IMR-90 (cell line): ENCODE measurements around the gene CHCHD2. TPM values are rescaled to one million over a fixed set of nuclear protein-coding genes. Genes with fewer than 3 reads are reported as not detected.

Experiments used
- ATAC-seq: fragments of 200-7000 bp; cut with Tn5 transposase; 2 replicates; pipeline ENCODE4 v1.9.1; 2020; ENCODE audit warnings: low read depth, mild to moderate bottlenecking, moderate library complexity
- BruUV-seq: library from RNA; stranded (reverse); fragments of 400-500 nt; replicated peaks from 2 replicates; lab custom pipeline; 2021; lab: Mats Ljungman, UMichigan
- CTCF ChIA-PET: fragments of 300-600 bp; formaldehyde crosslinking; extraction: SDS; loops from one replicate; lab custom pipeline; 2021; ENCODE audit warnings: antibody characterized with exemption; lab: Yijun Ruan, JAX
- POLR2A ChIA-PET: fragments of 300-600 bp; sonication (Branson Sonifier 250); formaldehyde crosslinking; loops from one replicate; lab custom pipeline; 2022; ENCODE audit warnings: antibody characterized with exemption; ENCODE audit not compliant: unreplicated experiment; lab: Charles Lee
- DNase-seq: peaks from one replicate; pipeline ENCODE4 v3.0.0; 2013
- H2AFZ ChIP-seq: replicated peaks from 2 replicates; pipeline ENCODE3; 2013; ENCODE audit warnings: low read length, mild to moderate bottlenecking; ENCODE audit not compliant: poor library complexity
- H2AK5ac ChIP-seq: 2 replicates; pipeline ENCODE4 v1.6.1; 2013; ENCODE audit warnings: low read depth, low read length, inconsistent platforms
- H2AK9ac ChIP-seq: replicated peaks from 2 replicates; pipeline ENCODE3; 2013; ENCODE audit warnings: mild to moderate bottlenecking, low read depth, low read length, moderate library complexity; ENCODE audit not compliant: poor library complexity
- H2BK120ac ChIP-seq: 2 replicates; pipeline ENCODE4 v1.6.1; 2013; ENCODE audit warnings: low read depth, low read length, inconsistent platforms
- H2BK15ac ChIP-seq: 3 replicates; pipeline ENCODE4 v1.6.1; 2013; ENCODE audit warnings: low read depth, low read length, inconsistent platforms
- H2BK20ac ChIP-seq: 2 replicates; pipeline ENCODE4 v1.6.1; 2013; ENCODE audit warnings: low read depth, mild to moderate bottlenecking, inconsistent platforms, low read length, moderate library complexity
- H2BK5ac ChIP-seq: 2 replicates; pipeline ENCODE4 v1.6.1; 2013; ENCODE audit warnings: mild to moderate bottlenecking, low read depth, low read length, inconsistent platforms; ENCODE audit not compliant: poor library complexity, severe bottlenecking
- H3K14ac ChIP-seq: replicated peaks from 2 replicates; pipeline ENCODE4 v1.6.1; 2013; ENCODE audit warnings: low read depth, low read length, inconsistent platforms
- H3K18ac ChIP-seq: 2 replicates; pipeline ENCODE4 v1.6.1; 2013; ENCODE audit warnings: low read depth, low read length, control low read depth
- H3K23ac ChIP-seq: 2 replicates; pipeline ENCODE4 v1.6.1; 2013; ENCODE audit warnings: low read depth, low read length, inconsistent platforms
- H3K27ac ChIP-seq: 2 replicates; pipeline ENCODE4 v1.5.1; 2013; ENCODE audit warnings: mild to moderate bottlenecking, control low read depth, low read length; ENCODE audit not compliant: insufficient read depth
- H3K27me3 ChIP-seq: 2 replicates; pipeline ENCODE4 v1.6.1; 2013; ENCODE audit warnings: low read length; ENCODE audit not compliant: control insufficient read depth, insufficient read depth
- H3K36me3 ChIP-seq: 2 replicates; pipeline ENCODE4 v1.6.1; 2013; ENCODE audit warnings: low read length, mixed read lengths; ENCODE audit not compliant: control insufficient read depth, insufficient read depth
- H3K4ac ChIP-seq: 2 replicates; pipeline ENCODE4 v1.6.1; 2013; ENCODE audit warnings: low read depth, low read length, inconsistent platforms
- H3K4me1 ChIP-seq: 2 replicates; pipeline ENCODE4 v1.6.1; 2013; ENCODE audit warnings: low read length, mixed read lengths; ENCODE audit not compliant: control insufficient read depth, insufficient read depth
- H3K4me2 ChIP-seq: 2 replicates; pipeline ENCODE4 v1.6.1; 2013; ENCODE audit warnings: low read depth, mild to moderate bottlenecking, control low read depth, low read length, moderate library complexity
- H3K4me3 ChIP-seq: 2 replicates; pipeline ENCODE4 v1.5.1; 2013; ENCODE audit warnings: low read depth, mild to moderate bottlenecking, control low read depth, low read length, moderate library complexity; ENCODE audit not compliant: insufficient read depth
- H3K56ac ChIP-seq: 2 replicates; pipeline ENCODE4 v1.6.1; 2013; ENCODE audit warnings: low read length, inconsistent platforms; ENCODE audit not compliant: insufficient read depth; ENCODE audit errors: extremely low read depth
- H3K79me1 ChIP-seq, 2 experiments: 2 replicates each; pipeline ENCODE4 v1.6.1; 2013; ENCODE audit warnings: low read length in 2 of 2, inconsistent platforms in 1 of 2, low read depth in 1 of 2
- H3K9ac ChIP-seq: 2 replicates; pipeline ENCODE4 v1.6.1; 2013; ENCODE audit warnings: low read depth, low read length, control low read depth
- H3K9me1 ChIP-seq: 2 replicates; pipeline ENCODE4 v1.6.1; 2013; ENCODE audit warnings: low read length, inconsistent platforms; ENCODE audit not compliant: insufficient read depth
- H3K9me3 ChIP-seq: 2 replicates; pipeline ENCODE4 v1.6.1; 2013; ENCODE audit warnings: low read length; ENCODE audit not compliant: control insufficient read depth, insufficient read depth
- H4K20me1 ChIP-seq: 2 replicates; pipeline ENCODE4 v1.6.1; 2013; ENCODE audit warnings: low read length, inconsistent platforms; ENCODE audit not compliant: insufficient read depth
- H4K5ac ChIP-seq: 2 replicates; pipeline ENCODE4 v1.6.1; 2013; ENCODE audit warnings: mild to moderate bottlenecking, low read depth, low read length, control low read depth
- H4K8ac ChIP-seq, 2 experiments: 2 replicates each; pipeline ENCODE4 v1.6.1; 2013; ENCODE audit warnings: low read depth in 2 of 2, low read length in 2 of 2, control low read depth in 1 of 2, inconsistent platforms in 1 of 2
- H4K91ac ChIP-seq: 2 replicates; pipeline ENCODE4 v1.6.1; 2013; ENCODE audit warnings: low read depth, low read length, inconsistent platforms; ENCODE audit not compliant: insufficient read depth
- BHLHE40 ChIP-seq: fragments of 150-350 bp; IDR thresholded peaks from 2 replicates; pipeline ENCODE4 v1.6.1; 2016; ENCODE audit warnings: mild to moderate bottlenecking, low read depth, low read length
- CHD1 ChIP-seq: IDR thresholded peaks from 2 replicates; pipeline ENCODE4 v1.6.1; 2012; ENCODE audit warnings: low read depth, low read length, improper control_type of control experiment
- MXI1 ChIP-seq: IDR thresholded peaks from 2 replicates; pipeline ENCODE4 v1.6.1; 2012; ENCODE audit warnings: low read depth, mild to moderate bottlenecking, low read length, moderate library complexity, borderline replicate concordance
- POLR2A ChIP-seq: IDR thresholded peaks from 2 replicates; pipeline ENCODE4 v1.6.1; 2012; ENCODE audit warnings: mild to moderate bottlenecking, low read depth, low read length
- RAD21 ChIP-seq: IDR thresholded peaks from 2 replicates; pipeline ENCODE4 v1.6.1; 2012; ENCODE audit warnings: low read length, improper control_type of control experiment
- RCOR1 ChIP-seq: IDR thresholded peaks from 2 replicates; pipeline ENCODE4 v1.6.1; 2012; ENCODE audit warnings: mild to moderate bottlenecking, low read length, improper control_type of control experiment; ENCODE audit not compliant: insufficient replicate concordance
- WGBS, 2 experiments: methylation state at CpG; one replicate each; pipeline versions ENCODE4 v1.1.5 to v1.1.7; 2013; ENCODE audit warnings: missing lambda C conversion rate in 2 of 2; ENCODE audit not compliant: insufficient read length in 1 of 2; ENCODE audit errors: extremely low coverage in 2 of 2; 5-methylcytosine and 5-hydroxymethylcytosine counted together
- dilution Hi-C: fragments of 300-500 bp; cut with HindIII; formaldehyde crosslinking; loops from one replicate; pipeline ENCODE4 v1.14.3; 2018; ENCODE audit warnings: low sequenced_read_pairs; ENCODE audit not compliant: unreplicated experiment
- in situ Hi-C: fragments of 300-500 bp; cut with MboI; formaldehyde crosslinking; loops from 3 replicates; pipeline ENCODE4 v1.14.3; 2019; ENCODE audit warnings: low sequenced_read_pairs, inconsistent platforms, mixed read lengths
- intact Hi-C: fragments of 100-400 bp; cut with micrococcal nuclease; formaldehyde crosslinking; loops from 2 replicates; pipeline ENCODE4 v1.10.0; 2022
- polyA plus RNA-seq, 3 experiments: library from polyadenylated mRNA; depleted of rRNA; stranded (reverse); fragments of >200 nt; gene quantifications; 2 replicates each; pipeline ENCODE4 v1.2.3, GENCODE V29; 2012; ENCODE audit warnings: low replicate concordance in 1 of 3
- total RNA-seq: library from RNA; depleted of rRNA; stranded (reverse); fragments of >200 nt; gene quantifications from 2 replicates; pipeline ENCODE4 v1.2.3, GENCODE V29; 2012
- TF ChIP-seq, protein P1 (sequence below): conservative IDR thresholded peaks from 2 replicates; pipeline ENCODE4 v1.5.1; 2012; ENCODE audit warnings: mild to moderate bottlenecking, low read depth, low read length, improper control_type of control experiment

Gene CHCHD2
- total and polyA plus RNA-seq, 2 of the 4 experiments (the other 2 are of a cell fraction), result 423 to 522 TPM

DNA sequence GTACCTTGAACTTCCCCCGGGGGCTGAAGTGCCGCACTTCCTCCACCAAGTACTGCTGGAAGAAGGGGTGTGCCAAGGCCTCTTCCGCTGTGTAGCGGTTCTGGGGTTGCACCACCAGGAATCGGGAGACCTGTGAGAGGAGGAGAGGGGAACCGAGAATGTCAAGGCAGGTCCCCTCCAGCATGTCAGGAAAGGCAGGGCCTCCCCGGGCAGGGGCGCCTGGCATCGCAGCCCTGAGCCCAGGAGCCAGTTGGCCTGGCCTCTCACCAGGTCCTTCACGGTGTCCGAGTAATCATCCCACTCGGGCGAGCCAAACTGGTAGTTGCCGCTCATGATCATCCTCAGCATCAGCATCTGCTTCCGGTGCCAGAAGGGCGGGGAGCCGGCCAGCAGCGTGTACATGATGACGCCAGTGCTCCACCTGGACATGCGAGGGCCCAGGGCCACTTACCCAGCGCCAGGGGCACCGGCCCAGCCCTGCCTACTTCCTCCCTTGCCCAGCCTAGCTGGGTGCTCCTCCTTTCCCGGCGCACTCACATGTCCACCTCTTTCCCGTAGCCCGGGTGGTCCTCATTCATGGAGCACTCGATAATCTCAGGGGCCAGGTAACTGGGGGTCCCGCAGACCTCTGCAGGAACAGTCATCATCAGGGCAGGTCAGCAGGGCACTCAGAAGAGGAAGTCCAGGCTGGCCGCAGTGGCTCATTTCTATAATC, 24.5 kb downstream of the CHCHD2 start:
- H3K79me1 ChIP-seq, result 0 out of 4 replicates have a peak, but pooled peaks cover 0 to 3% of the 10 kb centered on the region in 2 experiments
- H3K4ac ChIP-seq, result no peak overlapping the region
- H3K14ac ChIP-seq, result no peak overlapping the region
- no peak for DNase-seq
- peaks cover 23% of the 10 kb centered on the region; the same call in 1 of the 2 replicates for H3K36me3 ChIP-seq
- no peak overlapping the region for H2AFZ ChIP-seq
- ChIA-PET CTCF (no interaction called here), POLR2A (no interaction called here)
- no peak overlapping the region for H2BK20ac ChIP-seq
- no peak overlapping the region for H3K18ac ChIP-seq
- no peak overlapping the region for H3K27ac ChIP-seq
- H3K23ac ChIP-seq, result no peak overlapping the region
- H3K4me2 ChIP-seq, result no peak overlapping the region
- H3K9me3 ChIP-seq, result no peaks in the 10 kb centered on the region
- no peak overlapping the region for H3K56ac ChIP-seq
- TF ChIP-seq CHD1, result no peak
- no peak for TF ChIP-seq BHLHE40
- TF ChIP-seq RCOR1, result no peak
- TF ChIP-seq POLR2A, result no peak
- TF ChIP-seq RAD21, result no peak
- TF ChIP-seq MXI1, result no peak
- TF ChIP-seq, protein P1, sequence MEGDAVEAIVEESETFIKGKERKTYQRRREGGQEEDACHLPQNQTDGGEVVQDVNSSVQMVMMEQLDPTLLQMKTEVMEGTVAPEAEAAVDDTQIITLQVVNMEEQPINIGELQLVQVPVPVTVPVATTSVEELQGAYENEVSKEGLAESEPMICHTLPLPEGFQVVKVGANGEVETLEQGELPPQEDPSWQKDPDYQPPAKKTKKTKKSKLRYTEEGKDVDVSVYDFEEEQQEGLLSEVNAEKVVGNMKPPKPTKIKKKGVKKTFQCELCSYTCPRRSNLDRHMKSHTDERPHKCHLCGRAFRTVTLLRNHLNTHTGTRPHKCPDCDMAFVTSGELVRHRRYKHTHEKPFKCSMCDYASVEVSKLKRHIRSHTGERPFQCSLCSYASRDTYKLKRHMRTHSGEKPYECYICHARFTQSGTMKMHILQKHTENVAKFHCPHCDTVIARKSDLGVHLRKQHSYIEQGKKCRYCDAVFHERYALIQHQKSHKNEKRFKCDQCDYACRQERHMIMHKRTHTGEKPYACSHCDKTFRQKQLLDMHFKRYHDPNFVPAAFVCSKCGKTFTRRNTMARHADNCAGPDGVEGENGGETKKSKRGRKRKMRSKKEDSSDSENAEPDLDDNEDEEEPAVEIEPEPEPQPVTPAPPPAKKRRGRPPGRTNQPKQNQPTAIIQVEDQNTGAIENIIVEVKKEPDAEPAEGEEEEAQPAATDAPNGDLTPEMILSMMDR, result no peak
- no peak overlapping the region for H3K4me3 ChIP-seq
- in situ Hi-C loops, result loop anchor here (25.0 kb wide), 2 partner anchors 794 to 1319 kb away; partner anchors contain the start of gene SEC61G
- no peak overlapping the region for H4K8ac ChIP-seq
- H3K27me3 ChIP-seq, result no peaks in the 10 kb centered on the region
- no peak overlapping the region for H2AK9ac ChIP-seq
- no peak overlapping the region for H4K5ac ChIP-seq
- peaks cover 7% of the 10 kb centered on the region for H3K4me1 ChIP-seq
- no peak for ATAC-seq
- H4K20me1 ChIP-seq, result no peaks in the 10 kb centered on the region
- H4K91ac ChIP-seq, result no peak overlapping the region
- H2AK5ac ChIP-seq, result no peak overlapping the region
- H2BK120ac ChIP-seq, result no peak overlapping the region
- no peak overlapping the region for H2BK5ac ChIP-seq
- H3K9me1 ChIP-seq, result 0 out of 2 replicates have a peak, but pooled peaks cover 3% of the 10 kb centered on the region
- H2BK15ac ChIP-seq, result no peak overlapping the region
- BruUV-seq, result no TSS peak
- intact Hi-C loops, result no loop called here
- dilution Hi-C loops, result no loop called here
- no peak overlapping the region for H3K9ac ChIP-seq
- 95% methylated on average over 25 of the region's 29 CpGs; no CpG with 5 or more reads in 1 of the 2 experiments for WGBS, 2 experiments
